Retinal pigment epithelial cell (primary cell): ENCODE results near the gene IGLL1.
"Not testable (repeated sequence)": the region's sequence is repeated elsewhere in the genome, so short reads cannot be mapped to it uniquely, and the experiment has no call there.

Source experiments
- DNase-seq: peaks from one replicate; pipeline ENCODE4 v3.0.0-alpha.2; 2010; ENCODE audit warnings: low read depth
- H3K4me3 ChIP-seq: 2 replicates; pipeline ENCODE4 v1.5.1; 2011; ENCODE audit warnings: mild to moderate bottlenecking, low read length, control low read depth, moderate library complexity
- TF ChIP-seq, protein P1 (sequence below): conservative IDR thresholded peaks from 2 replicates; pipeline ENCODE4 v1.5.1; 2011; ENCODE audit warnings: low read depth, low read length, control low read depth, inconsistent platforms

Gene IGLL1

DNA sequence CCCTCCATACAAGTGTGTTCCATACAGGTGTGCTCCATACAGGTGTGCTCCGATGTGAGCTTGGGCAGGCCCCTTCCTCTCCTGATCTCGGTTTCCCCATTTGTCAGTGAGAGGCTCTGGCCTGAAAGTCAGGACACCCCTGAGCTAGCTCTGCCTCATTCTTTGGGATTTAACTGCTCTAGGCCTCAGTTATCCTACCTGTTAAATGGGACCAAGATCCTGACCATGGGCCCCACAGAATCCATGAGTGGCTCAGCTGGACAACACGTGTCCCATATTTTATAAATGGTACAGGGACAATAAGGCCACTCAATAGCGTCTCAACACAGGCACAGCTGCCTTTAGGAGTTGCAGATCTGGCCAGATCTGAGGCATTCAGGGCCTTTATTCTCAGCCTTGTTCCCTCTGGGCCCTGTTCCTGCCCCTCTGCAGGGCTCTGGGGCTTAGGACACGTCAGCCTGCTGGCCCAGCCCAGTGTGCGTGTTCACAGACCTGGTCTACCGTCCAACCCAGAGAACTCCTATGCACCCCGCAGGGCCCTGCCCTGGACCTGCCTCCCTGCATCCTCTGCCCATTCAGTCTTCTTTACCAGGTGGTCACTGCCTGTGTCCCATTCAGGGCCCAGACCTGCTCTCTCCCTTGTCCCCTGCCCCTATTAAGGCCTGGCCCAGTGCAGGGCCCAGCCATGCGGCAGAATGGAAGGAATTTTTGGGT is 18.9 kb upstream of the IGLL1 start:
- TF ChIP-seq, protein P1, sequence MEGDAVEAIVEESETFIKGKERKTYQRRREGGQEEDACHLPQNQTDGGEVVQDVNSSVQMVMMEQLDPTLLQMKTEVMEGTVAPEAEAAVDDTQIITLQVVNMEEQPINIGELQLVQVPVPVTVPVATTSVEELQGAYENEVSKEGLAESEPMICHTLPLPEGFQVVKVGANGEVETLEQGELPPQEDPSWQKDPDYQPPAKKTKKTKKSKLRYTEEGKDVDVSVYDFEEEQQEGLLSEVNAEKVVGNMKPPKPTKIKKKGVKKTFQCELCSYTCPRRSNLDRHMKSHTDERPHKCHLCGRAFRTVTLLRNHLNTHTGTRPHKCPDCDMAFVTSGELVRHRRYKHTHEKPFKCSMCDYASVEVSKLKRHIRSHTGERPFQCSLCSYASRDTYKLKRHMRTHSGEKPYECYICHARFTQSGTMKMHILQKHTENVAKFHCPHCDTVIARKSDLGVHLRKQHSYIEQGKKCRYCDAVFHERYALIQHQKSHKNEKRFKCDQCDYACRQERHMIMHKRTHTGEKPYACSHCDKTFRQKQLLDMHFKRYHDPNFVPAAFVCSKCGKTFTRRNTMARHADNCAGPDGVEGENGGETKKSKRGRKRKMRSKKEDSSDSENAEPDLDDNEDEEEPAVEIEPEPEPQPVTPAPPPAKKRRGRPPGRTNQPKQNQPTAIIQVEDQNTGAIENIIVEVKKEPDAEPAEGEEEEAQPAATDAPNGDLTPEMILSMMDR: no peak
- no peak for DNase-seq
- H3K4me3 ChIP-seq: no peak overlapping the region

DNA sequence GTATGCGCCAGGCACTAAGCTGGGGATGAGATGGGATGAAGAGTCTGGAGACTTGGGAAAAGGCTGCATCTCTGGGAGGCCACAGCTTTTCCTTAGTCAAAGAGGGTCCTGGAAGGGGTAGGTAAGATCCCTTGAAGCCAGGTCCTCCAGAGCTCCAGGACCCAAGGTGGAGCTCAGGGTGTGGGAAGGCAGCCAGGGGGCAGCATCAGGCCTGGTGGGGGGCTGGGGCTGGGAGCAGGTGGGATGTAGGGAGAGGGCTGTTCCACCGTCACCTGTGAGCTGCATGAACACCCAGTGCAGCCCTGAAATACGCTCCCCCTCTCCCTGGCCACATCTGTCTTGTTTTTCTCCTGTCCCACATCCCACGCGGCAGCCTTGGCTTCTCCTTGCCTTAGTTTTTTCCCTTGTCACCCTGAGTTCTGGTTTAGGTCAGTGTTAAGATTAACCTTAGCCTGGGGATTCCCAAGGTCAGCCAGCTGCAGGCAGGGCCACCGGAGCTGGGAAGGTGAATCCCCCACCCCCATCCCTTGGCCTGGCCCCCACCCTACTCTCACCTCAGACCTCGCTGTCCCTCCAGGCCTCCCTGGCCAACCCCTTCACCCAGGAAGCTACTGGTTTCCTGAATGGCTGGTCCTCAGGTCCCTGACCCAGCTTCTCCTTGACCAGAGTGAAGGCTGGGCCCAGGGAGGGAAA is 17.6 kb upstream of the IGLL1 start:
- H3K4me3 ChIP-seq, DNase-seq: not testable (repeated sequence)

DNA sequence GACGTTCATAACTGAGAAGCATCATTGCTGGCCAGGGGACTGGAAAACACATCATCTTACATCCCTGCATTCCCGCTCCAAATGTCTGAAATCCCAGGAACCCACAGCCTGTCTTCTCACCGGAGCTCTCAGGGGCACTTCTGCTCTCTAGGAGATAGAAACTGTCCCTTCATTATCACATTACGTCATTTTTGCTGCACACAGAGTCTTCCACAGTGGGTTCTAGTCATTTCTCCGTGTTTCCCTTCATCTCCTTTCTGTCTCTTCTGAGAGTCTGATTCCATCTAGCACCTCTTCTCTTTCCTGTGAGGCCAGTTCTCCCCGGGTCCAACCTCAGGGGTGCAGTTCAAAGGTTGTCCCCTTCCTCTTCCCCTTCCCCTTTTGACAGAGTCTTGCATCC is 15.8 kb upstream of the IGLL1 start:
- not testable (repeated sequence) for H3K4me3 ChIP-seq, DNase-seq

DNA sequence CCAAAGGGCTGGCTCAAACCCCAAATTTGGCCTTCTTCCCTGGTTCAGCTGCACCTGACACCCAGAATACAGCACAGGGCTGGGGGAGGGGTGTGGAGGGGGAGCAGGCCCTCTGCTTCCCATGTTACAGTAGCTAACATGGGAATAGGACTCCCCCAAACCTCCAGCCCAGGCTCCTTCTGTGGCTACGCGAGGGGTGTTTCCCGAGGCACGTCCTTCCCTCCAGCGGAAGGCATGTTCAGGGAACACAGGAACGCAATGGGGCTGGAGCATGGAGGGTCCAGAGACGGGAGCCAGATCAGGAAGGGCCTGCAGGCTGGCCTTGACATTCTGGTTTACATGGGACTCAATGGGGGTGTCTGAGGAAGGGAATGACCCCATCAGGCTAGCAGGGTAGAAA is 11.8 kb upstream of the IGLL1 start:
- TF ChIP-seq, protein P1: no peak
- DNase-seq: no peak
- H3K4me3 ChIP-seq: no peak overlapping the region

DNA sequence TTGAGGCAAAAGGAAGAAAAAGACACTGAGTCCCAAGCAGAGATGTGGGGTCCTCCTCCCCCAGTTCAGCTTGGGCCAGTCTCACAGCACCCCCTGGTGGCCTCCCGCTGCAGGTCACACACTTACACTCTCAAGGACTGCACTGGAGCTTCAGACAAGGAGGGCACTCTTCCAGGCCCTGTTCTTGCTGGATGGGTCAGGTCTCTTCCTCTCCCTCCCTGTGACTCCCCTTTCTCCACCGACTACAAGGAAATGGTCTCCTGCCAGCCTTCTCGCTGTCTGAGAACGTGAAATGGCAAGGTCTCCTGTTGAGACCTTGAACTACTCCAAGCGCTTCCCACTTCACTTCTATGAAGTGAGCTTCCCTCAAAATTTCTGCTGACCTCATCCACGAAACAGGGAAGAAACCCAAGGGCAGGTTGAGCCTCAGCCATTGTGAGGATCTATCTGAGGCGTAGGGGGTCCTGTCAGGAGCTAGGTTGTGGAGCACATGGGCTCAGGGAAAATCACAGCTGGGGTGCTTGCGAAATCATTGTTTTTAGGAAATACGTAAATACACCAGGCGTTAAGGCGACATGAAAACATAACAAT is 11.2 kb upstream of the IGLL1 start:
- DNase-seq: peak; percentile 15
- H3K4me3 ChIP-seq: no peak overlapping the region
- TF ChIP-seq, protein P1: peak; percentile 97

DNA sequence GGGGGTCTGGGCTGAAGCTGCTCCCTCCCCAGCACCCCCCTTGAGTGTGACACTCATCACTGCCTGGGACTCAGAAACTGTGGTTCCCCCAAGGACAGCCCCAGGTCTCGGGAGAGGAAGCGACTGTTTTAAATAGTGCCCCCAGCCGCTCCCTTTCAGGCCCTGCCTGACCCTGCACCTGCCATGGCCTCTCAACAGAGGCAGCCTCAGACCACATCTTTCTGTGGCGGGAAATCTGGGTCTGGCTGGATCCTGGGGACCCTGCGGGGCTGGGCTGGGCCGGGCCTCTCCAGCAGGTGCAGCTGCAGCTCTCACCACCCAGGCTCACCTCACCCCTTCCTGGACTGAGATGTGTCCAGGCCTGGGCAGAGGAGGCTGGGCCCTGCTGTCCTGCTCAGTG is 3.7 kb upstream of the IGLL1 start:
- no peak for DNase-seq

DNA sequence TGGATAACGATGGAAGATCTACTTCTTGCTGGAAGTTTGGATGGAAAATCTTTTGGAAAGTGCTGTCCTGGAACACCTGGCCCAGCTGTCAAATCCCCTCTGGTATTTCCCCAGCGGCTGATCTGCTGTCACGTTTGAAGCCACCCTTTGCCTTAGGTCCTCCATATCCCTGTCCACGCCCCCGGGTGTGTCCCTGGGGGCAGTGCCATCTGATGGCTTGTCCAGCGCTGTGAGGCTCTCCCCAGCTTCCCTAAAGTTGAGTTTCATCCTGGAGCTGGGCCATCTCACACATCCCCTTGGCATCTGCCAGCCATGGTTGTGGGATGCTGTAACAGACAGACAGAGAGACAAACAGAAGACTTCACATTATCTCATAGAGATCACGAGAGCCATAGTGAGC is 3.1 kb upstream of the IGLL1 start:
- no peak overlapping the region for H3K4me3 ChIP-seq
- TF ChIP-seq, protein P1: no peak
- DNase-seq: no peak

More for the DNA sequence above, 3.7 kb upstream of the IGLL1 start:
- no peak overlapping the region for H3K4me3 ChIP-seq
- TF ChIP-seq, protein P1: no peak

DNA sequence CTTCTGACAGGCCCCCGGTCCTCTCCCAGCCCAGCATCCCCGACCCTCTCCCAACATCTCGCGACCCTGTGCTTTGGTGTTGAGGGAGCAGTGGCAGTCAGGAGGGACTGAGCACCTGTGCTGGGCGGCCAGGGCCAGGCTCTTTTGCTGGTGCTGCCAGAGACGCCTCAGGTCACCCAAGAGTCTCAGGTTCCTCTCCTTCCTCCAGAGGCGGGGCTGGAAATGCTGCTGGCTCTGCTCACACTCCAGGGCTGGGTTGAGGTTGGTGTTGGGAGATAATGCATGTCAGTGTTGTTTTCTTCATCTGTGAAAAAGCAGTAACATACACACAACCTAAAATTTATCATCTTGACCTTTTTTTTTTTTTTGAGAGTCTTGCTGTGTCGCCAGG is 1.2 kb upstream of the IGLL1 start:
- H3K4me3 ChIP-seq: no peak overlapping the region
- TF ChIP-seq, protein P1: no peak
- no peak for DNase-seq
